Neural cell (in vitro differentiated cells): ENCODE results near the gene H1-8. TPM values are rescaled to one million over a fixed set of nuclear protein-coding genes. Genes with fewer than 3 reads are reported as not detected.

ENCODE experiments used
- H2AFZ ChIP-seq: fragments of 200-600, 300-800 bp; sonication (generic), shearing (Covaris generic); 2 replicates; pipeline ENCODE4 v1.6.0; 2014; ENCODE audit warnings: low read depth, mild to moderate bottlenecking, antibody characterized with exemption, low read length, moderate library complexity
- H3F3A ChIP-seq: fragments of 200-600 bp; shearing (Covaris generic); 2 replicates; pipeline ENCODE4 v1.6.1; 2016; ENCODE audit warnings: mild to moderate bottlenecking, moderate library complexity, mixed read lengths, antibody characterized with exemption, low read length; ENCODE audit not compliant: insufficient read depth, poor library complexity, severe bottlenecking
- H3K27ac ChIP-seq: fragments of 200-600, 300-800 bp; sonication (generic), shearing (Covaris generic); 2 replicates; pipeline ENCODE4 v1.5.1; 2014; ENCODE audit warnings: mild to moderate bottlenecking, low read length, moderate library complexity
- H3K27me3 ChIP-seq: fragments of 300-800, 200-600 bp; sonication (generic), shearing (Covaris generic); 2 replicates; pipeline ENCODE4 v1.6.0; 2014; ENCODE audit warnings: mild to moderate bottlenecking, low read depth, low read length, moderate library complexity; ENCODE audit not compliant: insufficient read depth
- H3K36me3 ChIP-seq: fragments of 300-800, 200-600 bp; sonication (generic), shearing (Covaris generic); 2 replicates; pipeline ENCODE4 v1.5.1; 2014; ENCODE audit warnings: mild to moderate bottlenecking, antibody characterized with exemption, low read length, moderate library complexity; ENCODE audit not compliant: insufficient read depth
- H3K4me2 ChIP-seq: fragments of 300-800, 200-600 bp; sonication (generic), shearing (Covaris generic); 2 replicates; pipeline ENCODE4 v1.6.0; 2014; ENCODE audit warnings: mild to moderate bottlenecking, low read length
- H3K4me3 ChIP-seq: fragments of 300-800, 200-600 bp; sonication (generic), shearing (Covaris generic); 2 replicates; pipeline ENCODE4 v1.5.1; 2014; ENCODE audit warnings: mild to moderate bottlenecking, low read length, moderate library complexity
- H3K79me2 ChIP-seq: fragments of 200-600 bp; shearing (Covaris generic); replicated peaks from 2 replicates; pipeline ENCODE4 v1.6.0; 2014; ENCODE audit warnings: mild to moderate bottlenecking, low read length, moderate library complexity; ENCODE audit not compliant: insufficient read depth
- H3K9ac ChIP-seq: fragments of 300-800, 200-600 bp; sonication (generic), shearing (Covaris generic); 2 replicates; pipeline ENCODE4 v1.6.1; 2016; ENCODE audit warnings: mild to moderate bottlenecking, low read length, mixed read lengths
- H3K9me2 ChIP-seq: fragments of 200-600 bp; shearing (Covaris generic); 2 replicates; pipeline ENCODE4 v1.6.1; 2016; ENCODE audit warnings: mild to moderate bottlenecking, low read length, mixed read lengths; ENCODE audit not compliant: insufficient read depth
- H3K9me3 ChIP-seq: fragments of 200-600, 300-800 bp; sonication (generic), shearing (Covaris generic); 2 replicates; pipeline ENCODE4 v1.6.1; 2016; ENCODE audit warnings: mild to moderate bottlenecking, mixed run types, low read length, moderate library complexity, mixed read lengths
- H4K20me1 ChIP-seq: fragments of 200-600 bp; shearing (Covaris generic); 2 replicates; pipeline ENCODE4 v1.6.1; 2016; ENCODE audit warnings: mild to moderate bottlenecking, mixed run types; ENCODE audit not compliant: insufficient read depth
- CTCF ChIP-seq: fragments of 450-650 bp; IDR thresholded peaks from 2 replicates; pipeline ENCODE4 v1.5.1; 2014; ENCODE audit warnings: antibody characterized with exemption, mild to moderate bottlenecking, moderate library complexity; ENCODE audit not compliant: poor library complexity, severe bottlenecking
- EP300 ChIP-seq: fragments of 450-650 bp; conservative IDR thresholded peaks from 2 replicates; pipeline ENCODE4 v1.6.1; 2014; ENCODE audit warnings: antibody characterized with exemption, mild to moderate bottlenecking, moderate library complexity; ENCODE audit not compliant: poor library complexity, severe bottlenecking
- EZH2 ChIP-seq: fragments of 200-600, 300-800 bp; shearing (Covaris generic), sonication (generic); IDR thresholded peaks from 2 replicates; pipeline ENCODE4 v1.6.1; 2014; ENCODE audit warnings: antibody characterized with exemption, low read length, borderline replicate concordance, mild to moderate bottlenecking; ENCODE audit not compliant: insufficient read depth, poor library complexity, severe bottlenecking
- MXI1 ChIP-seq: fragments of 450-650 bp; conservative IDR thresholded peaks from 2 replicates; pipeline ENCODE4 v1.6.1; 2014; ENCODE audit warnings: antibody characterized with exemption, mild to moderate bottlenecking; ENCODE audit not compliant: poor library complexity, severe bottlenecking
- POLR2AphosphoS5 ChIP-seq: IDR thresholded peaks from 2 replicates; pipeline ENCODE4 v1.6.1; 2012
- RAD21 ChIP-seq: fragments of 450-650 bp; conservative IDR thresholded peaks from 2 replicates; pipeline ENCODE4 v1.6.1; 2014; ENCODE audit warnings: antibody characterized with exemption, mild to moderate bottlenecking, moderate library complexity
- REST ChIP-seq: IDR thresholded peaks from 2 replicates; pipeline ENCODE4 v1.6.1; 2012; ENCODE audit warnings: borderline replicate concordance
- SMC3 ChIP-seq: fragments of 450-650 bp; conservative IDR thresholded peaks from 2 replicates; pipeline ENCODE4 v1.6.1; 2014; ENCODE audit warnings: antibody characterized with exemption, mild to moderate bottlenecking, moderate library complexity; ENCODE audit not compliant: poor library complexity
- TAF1 ChIP-seq: IDR thresholded peaks from 2 replicates; pipeline ENCODE4 v1.6.1; 2012; ENCODE audit warnings: low read depth
- polyA plus RNA-seq: library from polyadenylated mRNA; depleted of rRNA; stranded (reverse); fragments of >200 nt; gene quantifications from 2 replicates; pipeline ENCODE4 v1.2.3, GENCODE V29; 2014

Gene H1-8
- polyA plus RNA-seq, 1 donor from 2014 or later: not detected

GRCh38 chr3:129530251-129530791, 12.7 kb upstream of the H1-8 start:
- H3K9me2 ChIP-seq: no peaks in the 10 kb centered on the region
- H3K4me2 ChIP-seq: no peak overlapping the region
- H3K9ac ChIP-seq: no peak overlapping the region
- H3K27ac ChIP-seq: no peak overlapping the region
- TF ChIP-seq TAF1 (no peak), RAD21 (no peak), SMC3 (no peak), POLR2AphosphoS5 (no peak), CTCF (no peak), REST (no peak), MXI1 (no peak), EZH2 (no peak), EP300 (no peak)
- no peak overlapping the region for H3K4me3 ChIP-seq
- H3K79me2 ChIP-seq: no peaks in the 10 kb centered on the region
- H3F3A ChIP-seq: no peaks in the 10 kb centered on the region
- no peaks in the 10 kb centered on the region for H3K27me3 ChIP-seq
- no peaks in the 10 kb centered on the region for H4K20me1 ChIP-seq
- H2AFZ ChIP-seq: no peak overlapping the region
- no peaks in the 10 kb centered on the region for H3K36me3 ChIP-seq
- H3K9me3 ChIP-seq: no peaks in the 10 kb centered on the region

GRCh38 chr3:129530821-129531220, 12.2 kb upstream of the H1-8 start:
- Histone ChIP-seq H3F3A (no peaks in the 10 kb centered on the region), H3K9me3 (no peaks in the 10 kb centered on the region), H4K20me1 (no peaks in the 10 kb centered on the region), H3K4me3 (no peak overlapping the region), H3K9me2 (no peaks in the 10 kb centered on the region), H3K79me2 (no peaks in the 10 kb centered on the region), H3K9ac (no peak overlapping the region), H2AFZ (no peak overlapping the region), H3K27ac (no peak overlapping the region), H3K36me3 (no peaks in the 10 kb centered on the region), H3K4me2 (no peak overlapping the region), H3K27me3 (no peaks in the 10 kb centered on the region)
- no peak for TF ChIP-seq REST
- no peak for TF ChIP-seq TAF1
- no peak for TF ChIP-seq SMC3
